Keratinocyte (primary cell): ENCODE results near the gene CENPQ. TPM values are rescaled to one million over a fixed set of nuclear protein-coding genes. Genes with fewer than 3 reads are reported as not detected.

ENCODE experiments used
- DNase-seq: peaks from one replicate; pipeline ENCODE4 v3.0.0-alpha.2; 2011; ENCODE audit warnings: low read depth, missing footprints, low spot score
- FAIRE-seq: peaks from 2 replicates; lab custom pipeline; 2011; peaks lifted over from hg19 to GRCh38; lab: Jason Lieb, UNC
- H2AFZ ChIP-seq: 2 replicates; pipeline ENCODE4 v1.6.0; 2012; ENCODE audit warnings: low read length, control low read depth, inconsistent platforms; ENCODE audit not compliant: control insufficient read depth
- H3K27ac ChIP-seq: 2 replicates; pipeline ENCODE4 v1.5.1; 2011; ENCODE audit warnings: low read length; ENCODE audit not compliant: control insufficient read depth, insufficient read depth
- H3K27me3 ChIP-seq: 3 replicates; pipeline ENCODE4 v1.6.0; 2011; ENCODE audit warnings: low read length; ENCODE audit not compliant: control insufficient read depth, insufficient read depth; ENCODE audit errors: extremely low read depth
- H3K36me3 ChIP-seq, 2 experiments: 2 replicates in 1 of 2; 3 replicates in 1 of 2; pipeline ENCODE4 v1.5.1; 2011; ENCODE audit warnings: low read length in 2 of 2, mild to moderate bottlenecking in 1 of 2; ENCODE audit not compliant: control insufficient read depth in 2 of 2, insufficient read depth in 2 of 2; ENCODE audit errors: extremely low read depth in 1 of 2
- H3K4me1 ChIP-seq: 3 replicates; pipeline ENCODE4 v1.5.1; 2011; ENCODE audit warnings: low read length; ENCODE audit not compliant: control insufficient read depth, insufficient read depth; ENCODE audit errors: extremely low read depth
- H3K4me2 ChIP-seq: 3 replicates; pipeline ENCODE4 v1.6.0; 2011; ENCODE audit warnings: low read depth, low read length; ENCODE audit not compliant: control insufficient read depth, insufficient read depth; ENCODE audit errors: extremely low read depth
- H3K4me3 ChIP-seq, 3 experiments: fragments of 200-600 bp in 1 of 3; sonication (generic) in 1 of 3; 2 replicates in 2 of 3; 3 replicates in 1 of 3; pipeline ENCODE4 v1.5.1; 2011 to 2016; ENCODE audit warnings: low read length in 3 of 3, mild to moderate bottlenecking in 3 of 3, control low read depth in 2 of 3, inconsistent platforms in 1 of 3, low read depth in 1 of 3, mixed read lengths in 1 of 3, mixed run types in 1 of 3, moderate library complexity in 1 of 3; ENCODE audit not compliant: control insufficient read depth in 2 of 3, insufficient read depth in 2 of 3; ENCODE audit errors: extremely low read depth in 1 of 3
- H3K79me2 ChIP-seq: 2 replicates; pipeline ENCODE4 v1.6.0; 2012; ENCODE audit warnings: low read length; ENCODE audit not compliant: control insufficient read depth, insufficient read depth
- H3K9ac ChIP-seq: 3 replicates; pipeline ENCODE4 v1.6.0; 2011; ENCODE audit warnings: low read length; ENCODE audit not compliant: control insufficient read depth, insufficient read depth; ENCODE audit errors: extremely low read depth
- H3K9me1 ChIP-seq: 3 replicates; pipeline ENCODE4 v1.6.0; 2011; ENCODE audit warnings: low read length; ENCODE audit not compliant: control insufficient read depth, insufficient read depth; ENCODE audit errors: extremely low read depth
- H3K9me3 ChIP-seq: 2 replicates; pipeline ENCODE4 v1.5.1; 2012; ENCODE audit warnings: low read depth, low read length; ENCODE audit not compliant: control insufficient read depth
- H4K20me1 ChIP-seq: 3 replicates; pipeline ENCODE4 v1.6.0; 2011; ENCODE audit warnings: low read length; ENCODE audit not compliant: control insufficient read depth, insufficient read depth; ENCODE audit errors: extremely low read depth
- EZH2 ChIP-seq: IDR thresholded peaks from one replicate; pipeline ENCODE4 v1.6.1; 2012; ENCODE audit warnings: inconsistent platforms, mild to moderate bottlenecking, low read length, moderate library complexity
- dilution Hi-C: fragments of 300-500 bp; cut with MboI; formaldehyde crosslinking; loops from one replicate; pipeline ENCODE4 v1.7.0; 2020; ENCODE audit warnings: low sequenced_read_pairs; ENCODE audit not compliant: extremely low pct_ligation_motif_present
- polyA plus RNA-seq, 5 experiments: library from polyadenylated mRNA; depleted of rRNA in 3 of 5; stranded (reverse) in 3 of 5; stranded (forward) in 1 of 5; unstranded in 1 of 5; fragments of >200 nt; gene quantifications; 1 replicate in 1 of 5; 2 replicates in 3 of 5; 3 replicates in 1 of 5; pipeline versions ENCODE4 v1.2.1 to v1.2.3, GENCODE V29; 2011 to 2012; ENCODE audit warnings: missing spikeins in 2 of 5, low read depth in 1 of 5, low replicate concordance in 1 of 5
- TF ChIP-seq, protein P1 (sequence below), 3 experiments: IDR thresholded peaks in 1 of 3; conservative IDR thresholded peaks in 1 of 3; optimal IDR thresholded peaks in 1 of 3; 2 replicates in 2 of 3; 3 replicates in 1 of 3; pipeline versions ENCODE3 to v1.5.1; 2011; ENCODE audit warnings: low read length in 3 of 3, mild to moderate bottlenecking in 3 of 3, moderate library complexity in 2 of 3, control low read depth in 1 of 3, inconsistent platforms in 1 of 3; ENCODE audit not compliant: insufficient read depth in 2 of 3; ENCODE audit errors: extremely low read depth in 1 of 3

The CENPQ gene
- polyA plus RNA-seq, 1 donor (not counting 4 experiments of a cell fraction or from before 2014, with no cell fraction given) = 7.5 TPM

DNA sequence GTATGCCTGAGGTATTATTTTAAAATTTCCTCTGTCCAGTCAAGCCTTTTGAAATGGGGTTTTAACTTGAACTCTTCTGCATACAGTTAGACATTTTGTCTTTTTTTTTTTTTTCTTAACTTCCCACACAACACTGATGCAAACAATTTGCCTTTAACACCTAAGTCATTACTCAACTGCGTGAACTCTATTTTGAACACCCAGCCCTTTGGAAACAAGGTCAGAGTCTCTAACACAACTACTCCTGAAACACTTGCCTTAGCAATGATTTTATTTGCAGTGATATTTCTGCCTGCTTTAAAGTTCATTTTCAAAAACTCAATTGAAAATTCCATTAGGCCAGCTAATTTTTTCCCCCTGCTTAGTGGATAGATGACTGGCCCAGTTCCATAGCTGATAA is 60.7 kb downstream of the CENPQ start:
- Histone ChIP-seq H3K36me3 (no peaks in the 10 kb centered on the region), H2AFZ (no peak overlapping the region), H3K9me3 (no peaks in the 10 kb centered on the region), H3K79me2 (no peaks in the 10 kb centered on the region), H3K27me3 (no peaks in the 10 kb centered on the region), H3K4me1 (peaks cover 15% of the 10 kb centered on the region), H4K20me1 (no peaks in the 10 kb centered on the region), H3K27ac (no peak overlapping the region), H3K9me1 (no peaks in the 10 kb centered on the region), H3K4me3 (no peak overlapping the region), H3K9ac (no peak overlapping the region), H3K4me2 (no peak overlapping the region)
- FAIRE-seq (no peak), DNase-seq (no peak)
- dilution Hi-C loops = no loop called here
- no peak for TF ChIP-seq EZH2

DNA sequence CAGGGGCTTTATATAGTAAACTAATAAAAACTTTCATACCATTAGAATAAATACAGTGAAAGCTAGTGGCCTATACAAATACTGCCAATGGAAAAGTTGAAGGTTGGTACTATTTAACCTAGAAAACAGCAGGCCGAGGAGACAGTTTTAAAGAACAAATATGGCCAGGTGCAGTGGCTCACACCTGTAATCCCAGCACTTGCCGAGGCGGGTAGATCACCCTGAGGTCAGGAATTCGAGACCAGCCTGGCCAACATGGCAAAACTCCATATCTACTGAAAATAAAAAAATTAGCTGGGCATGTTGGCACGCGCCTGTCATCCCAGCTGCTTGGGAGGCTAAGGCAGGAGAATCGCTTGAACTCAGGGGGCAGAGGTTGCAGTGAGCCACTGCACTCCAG is 61.4 kb downstream of the CENPQ start:
- Histone ChIP-seq H3K4me3 (no peak overlapping the region), H3K9ac (no peak overlapping the region), H3K79me2 (no peaks in the 10 kb centered on the region), H3K4me2 (no peak overlapping the region), H3K4me1 (peaks cover 17% of the 10 kb centered on the region), H3K27me3 (no peaks in the 10 kb centered on the region), H3K27ac (no peak overlapping the region), H3K36me3 (no peaks in the 10 kb centered on the region), H4K20me1 (no peaks in the 10 kb centered on the region), H3K9me1 (no peaks in the 10 kb centered on the region), H2AFZ (no peak overlapping the region), H3K9me3 (no peaks in the 10 kb centered on the region)
- FAIRE-seq (peak; percentile 29), DNase-seq (no peak)
- dilution Hi-C loops = no loop called here
- TF ChIP-seq, protein P1, sequence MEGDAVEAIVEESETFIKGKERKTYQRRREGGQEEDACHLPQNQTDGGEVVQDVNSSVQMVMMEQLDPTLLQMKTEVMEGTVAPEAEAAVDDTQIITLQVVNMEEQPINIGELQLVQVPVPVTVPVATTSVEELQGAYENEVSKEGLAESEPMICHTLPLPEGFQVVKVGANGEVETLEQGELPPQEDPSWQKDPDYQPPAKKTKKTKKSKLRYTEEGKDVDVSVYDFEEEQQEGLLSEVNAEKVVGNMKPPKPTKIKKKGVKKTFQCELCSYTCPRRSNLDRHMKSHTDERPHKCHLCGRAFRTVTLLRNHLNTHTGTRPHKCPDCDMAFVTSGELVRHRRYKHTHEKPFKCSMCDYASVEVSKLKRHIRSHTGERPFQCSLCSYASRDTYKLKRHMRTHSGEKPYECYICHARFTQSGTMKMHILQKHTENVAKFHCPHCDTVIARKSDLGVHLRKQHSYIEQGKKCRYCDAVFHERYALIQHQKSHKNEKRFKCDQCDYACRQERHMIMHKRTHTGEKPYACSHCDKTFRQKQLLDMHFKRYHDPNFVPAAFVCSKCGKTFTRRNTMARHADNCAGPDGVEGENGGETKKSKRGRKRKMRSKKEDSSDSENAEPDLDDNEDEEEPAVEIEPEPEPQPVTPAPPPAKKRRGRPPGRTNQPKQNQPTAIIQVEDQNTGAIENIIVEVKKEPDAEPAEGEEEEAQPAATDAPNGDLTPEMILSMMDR (optimal IDR thresholded peaks at IDR 0.05 in 1 of 3, IDR thresholded peaks at IDR 0.05 in 1 of 3, conservative IDR thresholded peaks at IDR 0.05 in 1 of 3; ENCODE audit: extremely low read depth in 1 of 3, insufficient read depth in 2 of 3, low read length in 3 of 3) = no peak
- TF ChIP-seq EZH2 = no peak

DNA sequence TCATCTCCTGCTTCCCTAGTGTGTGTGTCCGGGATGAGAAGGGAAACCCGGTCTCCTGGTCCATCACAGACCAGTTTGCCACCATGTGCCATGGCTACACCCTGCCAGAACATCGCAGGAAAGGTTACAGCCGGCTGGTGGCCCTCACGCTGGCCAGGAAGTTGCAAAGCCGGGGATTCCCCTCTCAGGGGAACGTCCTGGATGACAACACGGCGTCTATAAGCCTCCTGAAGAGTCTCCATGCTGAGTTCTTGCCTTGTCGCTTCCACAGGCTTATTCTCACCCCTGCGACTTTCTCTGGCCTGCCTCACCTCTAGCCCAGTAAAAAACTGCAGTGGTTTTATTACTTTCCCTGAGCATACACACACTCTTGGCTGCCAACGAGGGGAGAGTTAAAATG is 63.4 kb downstream of the CENPQ start:
- no peaks in the 10 kb centered on the region for H3K9me1 ChIP-seq
- no peak overlapping the region for H3K4me2 ChIP-seq
- no peak for TF ChIP-seq EZH2
- TF ChIP-seq, protein P1 (optimal IDR thresholded peaks at IDR 0.05 in 1 of 3, IDR thresholded peaks at IDR 0.05 in 1 of 3, conservative IDR thresholded peaks at IDR 0.05 in 1 of 3; ENCODE audit: extremely low read depth in 1 of 3, insufficient read depth in 2 of 3, low read length in 3 of 3) = no peak
- H3K79me2 ChIP-seq = no peaks in the 10 kb centered on the region
- H3K4me3 ChIP-seq = no peak overlapping the region
- H3K27ac ChIP-seq = no peak overlapping the region
- dilution Hi-C loops = no loop called here
- no peak overlapping the region for H3K9ac ChIP-seq
- no peaks in the 10 kb centered on the region for H3K27me3 ChIP-seq
- H3K4me1 ChIP-seq = peaks cover 17% of the 10 kb centered on the region
- no peaks in the 10 kb centered on the region for H3K36me3 ChIP-seq
- no peak for FAIRE-seq
- H3K9me3 ChIP-seq = no peaks in the 10 kb centered on the region
- no peak overlapping the region for H2AFZ ChIP-seq
- H4K20me1 ChIP-seq = no peaks in the 10 kb centered on the region
- no peak for DNase-seq
